Activated CD8-positive, alpha-beta T cell treated with anti-CD3 and anti-CD28 coated beads, Interleukin-2, amount 10 ng/mL, durations not matched to agents 7 days and 5 days (primary cell): ENCODE data around the gene TRAF2. TPM values are rescaled to one million over a fixed set of nuclear protein-coding genes. Genes with fewer than 3 reads are reported as not detected.

Source experiments
- ATAC-seq: fragments of 150-1000 bp; cut with Tn5 transposase; one replicate; pipeline ENCODE4 v1.10.0; 2021; ENCODE audit warnings: moderate library complexity
- CTCF ChIA-PET: fragments of 350-600 bp; sonication (Branson Sonifier 250); formaldehyde crosslinking; loops from one replicate; lab custom pipeline; 2021; ENCODE audit warnings: antibody characterized with exemption; lab: Charles Lee
- POLR2A ChIA-PET: fragments of 350-600 bp; sonication (Branson Sonifier 250); formaldehyde crosslinking; loops from one replicate; lab custom pipeline; 2021; ENCODE audit warnings: antibody characterized with exemption; lab: Charles Lee
- DNase-seq: peaks from one replicate; pipeline ENCODE4 v3.0.0-alpha.2; 2020
- H3K27ac Mint-ChIP-seq: one replicate; pipeline ENCODE4 v1.8.0; 2021; ENCODE audit warnings: mild to moderate bottlenecking, mixed read lengths
- H3K27me3 Mint-ChIP-seq: one replicate; pipeline ENCODE4 v1.8.0; 2021; ENCODE audit warnings: low read depth, mixed read lengths
- H3K36me3 Mint-ChIP-seq: one replicate; pipeline ENCODE4 v1.8.0; 2021; ENCODE audit warnings: low read depth, mixed read lengths
- H3K4me1 Mint-ChIP-seq: one replicate; pipeline ENCODE4 v1.8.0; 2021; ENCODE audit warnings: low read depth, mixed read lengths
- H3K4me3 Mint-ChIP-seq: one replicate; pipeline ENCODE4 v1.8.0; 2021; ENCODE audit warnings: mild to moderate bottlenecking, mixed read lengths
- H3K9me3 Mint-ChIP-seq: one replicate; pipeline ENCODE4 v1.8.0; 2022; ENCODE audit warnings: mixed read lengths; ENCODE audit not compliant: insufficient read depth
- total RNA-seq, 2 experiments: library from RNA; stranded (reverse); gene quantifications; one replicate each; pipeline ENCODE4 v1.2.3, GENCODE V29; 2021

TRAF2 gene
- total RNA-seq, 2 experiments from 2014 or later: 48.5 to 57.2 TPM

DNA sequence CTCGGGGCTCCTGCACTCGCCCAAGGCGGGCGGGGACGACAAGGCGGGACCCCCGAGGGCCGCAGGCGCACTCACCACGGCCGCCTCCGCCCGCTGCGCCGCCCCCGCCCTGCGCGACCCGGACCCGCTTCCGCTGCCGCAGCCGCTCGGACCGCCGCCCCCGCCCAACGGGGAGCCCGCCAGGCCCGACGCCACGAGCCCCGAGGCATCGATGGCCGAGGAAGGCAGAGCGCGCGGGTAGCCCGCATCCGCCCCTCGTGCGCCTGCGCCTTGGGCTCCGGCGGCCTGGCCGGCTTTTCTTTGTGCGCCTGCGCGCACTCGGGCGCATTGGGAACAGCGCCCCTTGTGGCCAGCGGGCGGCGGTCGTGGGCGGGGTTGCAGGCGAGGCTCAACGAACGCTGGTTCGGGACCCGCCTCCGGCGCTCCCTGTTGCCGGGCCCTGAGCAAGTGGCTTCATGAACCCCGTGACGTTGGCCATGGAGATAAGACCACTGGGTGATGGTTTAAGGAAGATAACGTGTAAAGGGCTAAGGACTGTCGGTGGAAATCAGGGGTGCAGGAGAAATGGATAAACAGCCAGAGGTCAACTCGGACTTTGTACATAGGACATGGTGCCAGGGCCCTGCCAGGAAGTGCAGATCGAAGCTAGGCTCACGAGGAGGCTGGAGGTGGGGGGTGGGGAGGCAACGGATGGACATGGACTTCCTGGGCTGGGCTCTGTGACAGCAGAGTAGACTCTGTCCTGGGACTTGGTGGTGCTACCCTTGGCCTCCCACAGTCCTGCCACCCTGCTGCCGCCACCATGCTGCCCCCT lies 58.4 kb downstream of the TRAF2 start, which contains the start of the genes C8G and FBXW5:
Gene C8G (plus strand): TSS at position 725 of the 814 bp plus-strand sequence. CDS start 78 bp downstream, at position 803.
Gene FBXW5 (minus strand): TSS at position 220 of the 814 bp plus-strand sequence. CDS start 655 bp downstream, outside the sequence.
- H3K36me3 Mint-ChIP-seq: peaks cover 21% of the 10 kb centered on the region
- no peaks in the 10 kb centered on the region for H3K9me3 Mint-ChIP-seq
- ChIA-PET CTCF (interaction anchor here (0.8 to 5.5 kb wide), 7 partner anchors 56 to 156 kb away, joined by 3 to 146 read pairs (median 4); partner anchors contain the start of genes AJM1 and NPDC1), POLR2A (interaction anchor here (0.6 to 1.0 kb wide), 3 partner anchors 25 to 243 kb away, joined by 3 read pairs; partner anchors contain the start of gene ABCA2)
- peak; percentile 95 for DNase-seq
- H3K27ac Mint-ChIP-seq: peak within 1 kb of the TSS; percentile 91
- peaks cover 21% of the 10 kb centered on the region for H3K4me1 Mint-ChIP-seq
- peak; percentile 77 for ATAC-seq
- no peaks in the 10 kb centered on the region for H3K27me3 Mint-ChIP-seq
- peak within 1 kb of the TSS; percentile 79 for H3K4me3 Mint-ChIP-seq

DNA sequence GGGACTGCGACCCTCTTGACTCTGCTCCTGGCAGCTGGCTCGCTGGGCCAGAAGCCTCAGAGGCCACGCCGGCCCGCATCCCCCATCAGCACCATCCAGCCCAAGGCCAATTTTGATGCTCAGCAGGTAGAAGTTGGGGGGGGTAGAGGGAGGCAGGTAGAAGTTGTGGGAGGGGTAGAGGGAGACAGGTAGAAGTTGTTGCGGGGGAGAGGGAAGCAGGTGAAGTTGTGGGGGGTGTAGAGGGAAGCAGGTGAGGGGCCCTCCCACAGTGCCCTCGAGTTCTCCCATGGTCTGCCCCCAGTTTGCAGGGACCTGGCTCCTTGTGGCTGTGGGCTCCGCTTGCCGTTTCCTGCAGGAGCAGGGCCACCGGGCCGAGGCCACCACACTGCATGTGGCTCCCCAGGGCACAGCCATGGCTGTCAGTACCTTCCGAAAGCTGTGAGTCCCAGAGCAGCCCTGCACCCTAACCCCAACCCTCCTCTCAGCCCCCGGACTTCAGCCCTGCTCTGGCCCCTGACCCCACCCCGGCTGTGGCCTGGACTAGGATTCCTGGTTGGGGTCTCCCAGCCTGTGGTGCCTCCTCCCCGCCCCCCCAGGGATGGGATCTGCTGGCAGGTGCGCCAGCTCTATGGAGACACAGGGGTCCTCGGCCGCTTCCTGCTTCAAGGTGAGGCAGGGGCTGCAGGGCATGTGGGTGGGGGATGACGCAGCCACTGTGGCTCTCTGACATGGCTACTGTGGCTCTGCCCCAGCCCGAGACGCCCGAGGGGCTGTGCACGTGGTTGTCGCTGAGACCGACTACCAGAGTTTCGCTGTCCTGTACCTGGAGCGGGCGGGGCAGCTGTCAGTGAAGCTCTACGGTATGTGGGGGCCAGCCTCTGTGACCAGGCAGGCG lies 59.3 kb downstream of the TRAF2 start:
- H3K27ac Mint-ChIP-seq: peak overlapping the region; percentile 91
- H3K4me3 Mint-ChIP-seq: peak overlapping the region; percentile 65
- no peaks in the 10 kb centered on the region for H3K27me3 Mint-ChIP-seq
- ChIA-PET POLR2A (no interaction called here), CTCF (interaction anchor here (1.5 to 5.5 kb wide), 2 partner anchors 90 to 103 kb away, joined by 5 to 146 read pairs; partner anchors contain the start of gene AJM1)
- DNase-seq (no peak), ATAC-seq (no peak)
- H3K4me1 Mint-ChIP-seq: peaks cover 21% of the 10 kb centered on the region
- no peaks in the 10 kb centered on the region for H3K9me3 Mint-ChIP-seq
- H3K36me3 Mint-ChIP-seq: peaks cover 18% of the 10 kb centered on the region

DNA sequence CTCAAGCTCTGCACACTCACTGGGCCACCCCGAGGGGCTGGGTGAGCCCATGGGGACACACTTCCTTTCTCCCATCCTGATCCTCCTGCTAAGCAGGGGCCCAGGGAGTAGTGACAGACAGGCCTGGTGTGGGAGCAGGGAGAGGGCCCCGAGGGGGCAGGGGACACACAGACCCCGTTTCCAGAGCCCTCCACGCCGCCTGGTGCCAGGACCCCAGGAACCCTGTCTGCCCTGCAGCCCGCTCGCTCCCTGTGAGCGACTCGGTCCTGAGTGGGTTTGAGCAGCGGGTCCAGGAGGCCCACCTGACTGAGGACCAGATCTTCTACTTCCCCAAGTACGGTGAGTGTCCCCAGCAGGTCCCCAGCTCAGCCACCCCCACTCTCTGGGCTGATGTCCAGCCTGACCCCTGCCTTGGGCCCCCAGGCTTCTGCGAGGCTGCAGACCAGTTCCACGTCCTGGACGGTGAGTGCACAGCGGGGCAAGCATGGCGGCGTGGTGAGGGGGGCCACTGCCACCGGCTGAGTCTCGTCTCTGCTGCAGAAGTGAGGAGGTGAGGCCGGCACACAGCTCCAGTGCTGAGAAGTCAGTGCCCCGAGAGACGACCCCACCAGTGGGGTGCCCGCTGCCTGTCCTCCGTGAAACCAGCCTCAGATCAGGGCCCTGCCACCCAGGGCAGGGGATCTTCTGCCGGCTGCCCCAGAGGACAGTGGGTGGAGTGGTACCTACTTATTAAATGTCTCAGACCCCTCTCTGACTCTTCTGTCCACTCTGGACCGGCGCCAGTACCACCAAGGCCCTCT lies 60.1 kb downstream of the TRAF2 start:
- ChIA-PET CTCF (interaction anchor here (2.6 to 5.5 kb wide), 2 partner anchors 89 to 139 kb away, joined by 9 to 146 read pairs; partner anchors contain the start of gene RABL6), POLR2A (no interaction called here)
- Mint-ChIP-seq H3K36me3 (peaks cover 10% of the 10 kb centered on the region), H3K4me1 (peaks cover 23% of the 10 kb centered on the region), H3K4me3 (no peak overlapping the region), H3K27ac (no peak overlapping the region), H3K27me3 (no peaks in the 10 kb centered on the region), H3K9me3 (no peaks in the 10 kb centered on the region)
- DNase-seq: no peak
- ATAC-seq: no peak

DNA sequence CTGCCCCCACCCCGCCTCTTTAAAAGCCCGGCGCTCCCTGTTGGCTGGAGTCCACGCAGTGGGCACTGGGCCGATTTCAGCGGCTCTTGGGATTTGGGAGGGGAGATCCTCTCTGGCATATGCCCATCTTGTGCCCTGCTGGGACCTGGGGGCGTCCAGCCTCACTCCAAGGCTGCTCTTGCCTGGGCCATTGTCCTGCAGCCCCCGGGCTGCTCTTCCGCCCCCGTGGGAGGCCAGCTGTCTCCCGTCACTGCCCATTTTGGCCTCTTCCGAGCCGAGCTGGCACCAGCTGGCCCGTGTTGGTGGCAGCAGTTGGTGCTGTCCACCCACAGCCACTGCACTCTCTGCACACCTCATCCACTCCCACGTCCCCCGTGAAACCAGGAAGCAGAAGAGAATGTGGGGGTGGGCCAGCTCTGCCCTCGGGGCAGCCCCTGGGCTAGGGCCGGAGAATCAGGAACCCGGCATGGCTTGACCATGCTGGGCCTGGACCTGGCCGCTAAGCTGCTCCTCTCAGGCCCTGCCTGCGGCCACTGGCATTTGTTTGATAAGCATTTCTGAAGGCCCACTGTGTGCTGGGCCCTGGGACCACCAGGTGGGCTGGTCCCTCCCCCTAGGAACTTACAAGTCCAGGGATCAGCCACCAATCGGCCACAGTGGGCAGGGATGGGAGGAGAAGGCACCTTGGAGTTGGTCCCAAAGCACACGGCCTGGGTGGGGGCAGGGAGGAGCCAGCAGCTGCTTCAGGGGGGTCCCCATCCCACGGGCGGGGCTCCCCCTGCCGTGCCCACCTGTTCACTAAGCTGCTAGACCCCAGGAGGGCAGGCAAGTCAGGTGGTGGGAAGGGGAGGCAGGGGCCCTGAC lies 60.9 kb downstream of the TRAF2 start:
- CTCF ChIA-PET: interaction anchor here (0.8 to 5.5 kb wide), 18 partner anchors 18 to 209 kb away, joined by 3 to 146 read pairs (median 6); partner anchors contain the start of genes ABCA2, AJM1, CLIC3 and FUT7
- Mint-ChIP-seq H3K4me1 (peaks cover 21% of the 10 kb centered on the region), H3K9me3 (no peaks in the 10 kb centered on the region), H3K27ac (peak overlapping the region; percentile 34), H3K36me3 (peaks cover 5% of the 10 kb centered on the region), H3K4me3 (no peak overlapping the region), H3K27me3 (no peaks in the 10 kb centered on the region)
- DNase-seq (no peak), ATAC-seq (no peak)
- POLR2A ChIA-PET: interaction anchor here (2.6 kb wide), 1 partner anchor 88 kb away, joined by 11 read pairs; no protein-coding TSS in a partner anchor

DNA sequence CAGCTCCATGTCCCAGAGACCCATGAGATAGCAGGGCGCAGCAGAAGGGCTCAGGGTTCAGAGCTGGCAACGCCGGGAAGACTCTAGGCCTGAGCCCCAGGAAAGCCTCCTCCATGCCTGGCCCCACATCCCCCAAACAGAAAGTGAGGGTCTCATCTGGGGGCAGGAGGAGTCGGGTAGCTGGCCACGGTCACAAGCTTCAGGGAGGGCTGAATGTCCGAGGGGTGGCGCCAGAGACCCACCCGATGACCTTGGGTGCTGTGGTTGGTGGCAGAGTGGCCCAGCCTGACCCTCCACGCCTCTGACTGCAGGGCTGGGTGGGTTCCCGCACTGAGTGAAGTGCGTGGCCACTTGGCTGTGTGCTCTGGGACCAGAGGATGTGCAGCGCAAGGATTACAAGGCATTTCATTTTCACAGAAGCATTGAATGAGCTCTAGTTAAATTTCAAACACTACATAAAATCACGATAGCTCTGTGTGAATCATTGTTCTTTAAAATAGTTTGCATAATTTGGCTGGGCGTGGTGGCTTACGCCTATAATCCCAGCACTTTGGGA lies 61.7 kb downstream of the TRAF2 start:
- peaks cover 21% of the 10 kb centered on the region for H3K4me1 Mint-ChIP-seq
- no peaks in the 10 kb centered on the region for H3K9me3 Mint-ChIP-seq
- peak; percentile 41 for DNase-seq
- ChIA-PET CTCF (interaction anchor here (0.8 to 5.5 kb wide), 23 partner anchors 12 to 209 kb away, joined by 3 to 146 read pairs (median 5); partner anchors contain the start of genes ABCA2, AJM1, CLIC3 and FUT7), POLR2A (interaction anchor here (0.6 to 2.6 kb wide), 2 partner anchors 87 to 317 kb away, joined by 3 to 11 read pairs; no protein-coding TSS in a partner anchor)
- no peaks in the 10 kb centered on the region for H3K27me3 Mint-ChIP-seq
- H3K27ac Mint-ChIP-seq: peak overlapping the region; percentile 43
- ATAC-seq: no peak
- H3K4me3 Mint-ChIP-seq: peak overlapping the region; percentile 84
- no peaks in the 10 kb centered on the region for H3K36me3 Mint-ChIP-seq

DNA sequence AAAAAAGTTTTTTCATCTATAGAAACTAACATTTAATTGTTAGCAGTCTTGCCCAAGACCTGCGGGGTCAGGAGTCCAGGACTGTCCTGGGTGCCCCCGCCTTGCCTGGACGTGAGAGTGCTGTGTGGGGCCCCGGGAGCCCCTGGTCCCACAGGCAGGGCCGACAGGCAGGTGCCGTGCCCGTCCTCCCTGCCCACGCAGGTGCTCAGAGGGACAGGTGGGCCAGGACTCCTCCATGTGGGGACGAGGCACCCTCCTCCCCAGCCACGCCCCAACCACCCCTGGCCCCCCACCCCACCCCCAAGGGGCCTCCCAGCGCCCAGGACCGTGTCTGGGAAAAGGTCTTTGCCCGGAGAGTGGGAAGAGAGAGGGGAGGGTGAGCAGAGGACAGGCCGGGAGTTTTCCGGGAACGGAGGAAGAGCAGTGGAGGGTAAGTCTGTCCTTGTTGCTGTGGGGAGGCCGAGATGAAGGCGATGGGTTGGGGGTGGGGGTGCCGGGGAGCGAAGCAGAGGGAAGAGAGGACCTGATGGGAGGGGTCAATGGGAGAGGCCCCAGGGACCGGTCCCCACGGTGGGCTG lies 63.0 kb downstream of the TRAF2 start:
- H3K36me3 Mint-ChIP-seq: no peaks in the 10 kb centered on the region
- peak overlapping the region; percentile 88 for H3K27ac Mint-ChIP-seq
- ChIA-PET POLR2A (interaction anchor here (1.0 to 2.6 kb wide), 2 partner anchors 77 to 85 kb away, joined by 4 to 11 read pairs; no protein-coding TSS in a partner anchor), CTCF (interaction anchor here (1.1 to 5.5 kb wide), 4 partner anchors 79 to 161 kb away, joined by 3 to 146 read pairs (median 22); partner anchors contain the start of gene ABCA2)
- H3K4me3 Mint-ChIP-seq: peak overlapping the region; percentile 84
- no peaks in the 10 kb centered on the region for H3K27me3 Mint-ChIP-seq
- no peak for ATAC-seq
- H3K4me1 Mint-ChIP-seq: peaks cover 21% of the 10 kb centered on the region
- no peak for DNase-seq
- no peaks in the 10 kb centered on the region for H3K9me3 Mint-ChIP-seq

DNA sequence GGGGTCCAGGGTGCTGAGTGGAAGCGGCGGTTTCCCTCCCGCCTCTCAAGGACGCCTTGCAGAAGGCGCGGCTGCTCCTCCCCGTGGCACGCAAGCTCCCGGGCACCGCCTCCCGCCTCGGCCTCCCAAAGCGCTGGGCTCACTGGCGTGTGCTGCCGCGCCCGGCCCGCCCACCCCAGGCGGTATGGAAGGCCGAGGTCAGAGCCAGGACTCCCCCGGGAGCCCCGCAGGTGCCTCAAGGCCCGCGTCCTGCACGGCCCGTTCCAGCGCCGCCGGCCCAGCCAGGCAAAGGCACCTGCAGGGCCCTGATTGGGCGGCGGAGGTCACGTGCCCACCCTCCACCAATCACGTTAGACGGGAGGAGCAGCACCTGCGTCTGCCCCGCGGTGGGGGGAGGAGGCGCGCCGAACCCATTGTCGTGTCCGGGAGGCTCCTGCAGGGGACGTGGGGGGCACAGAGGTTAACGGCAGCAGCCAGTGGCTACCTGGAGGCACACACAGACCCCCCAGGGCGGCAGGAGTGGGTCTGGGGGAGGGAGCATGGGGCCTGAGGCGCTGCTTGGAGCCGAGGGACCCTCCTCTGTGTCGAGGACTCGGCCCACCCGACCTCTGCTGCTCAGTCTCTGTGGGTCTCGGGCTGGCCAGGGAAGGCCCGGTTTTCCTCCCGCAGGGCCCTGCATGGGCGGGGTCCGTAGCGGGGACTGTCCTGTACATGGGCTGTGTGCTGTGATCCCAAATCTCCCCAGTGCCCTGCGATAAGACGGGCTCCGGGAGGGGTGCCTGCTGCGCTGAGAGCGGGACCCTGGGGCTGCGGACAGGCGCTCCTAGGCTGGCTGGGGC lies 63.7 kb downstream of the TRAF2 start:
- H3K4me1 Mint-ChIP-seq: peaks cover 17% of the 10 kb centered on the region
- CTCF ChIA-PET: interaction anchor here (1.1 to 5.5 kb wide), 6 partner anchors 79 to 162 kb away, joined by 3 to 146 read pairs (median 4); partner anchors contain the start of genes ABCA2 and AJM1
- ATAC-seq (peak; percentile 97), DNase-seq (peak; percentile 98)
- POLR2A ChIA-PET: interaction anchor here (1.0 to 2.6 kb wide), 2 partner anchors 76 to 85 kb away, joined by 4 to 11 read pairs; no protein-coding TSS in a partner anchor
- no peaks in the 10 kb centered on the region for H3K27me3 Mint-ChIP-seq
- H3K4me3 Mint-ChIP-seq: peak overlapping the region; percentile 84
- H3K9me3 Mint-ChIP-seq: no peaks in the 10 kb centered on the region
- no peaks in the 10 kb centered on the region for H3K36me3 Mint-ChIP-seq
- H3K27ac Mint-ChIP-seq: peak overlapping the region; percentile 90

DNA sequence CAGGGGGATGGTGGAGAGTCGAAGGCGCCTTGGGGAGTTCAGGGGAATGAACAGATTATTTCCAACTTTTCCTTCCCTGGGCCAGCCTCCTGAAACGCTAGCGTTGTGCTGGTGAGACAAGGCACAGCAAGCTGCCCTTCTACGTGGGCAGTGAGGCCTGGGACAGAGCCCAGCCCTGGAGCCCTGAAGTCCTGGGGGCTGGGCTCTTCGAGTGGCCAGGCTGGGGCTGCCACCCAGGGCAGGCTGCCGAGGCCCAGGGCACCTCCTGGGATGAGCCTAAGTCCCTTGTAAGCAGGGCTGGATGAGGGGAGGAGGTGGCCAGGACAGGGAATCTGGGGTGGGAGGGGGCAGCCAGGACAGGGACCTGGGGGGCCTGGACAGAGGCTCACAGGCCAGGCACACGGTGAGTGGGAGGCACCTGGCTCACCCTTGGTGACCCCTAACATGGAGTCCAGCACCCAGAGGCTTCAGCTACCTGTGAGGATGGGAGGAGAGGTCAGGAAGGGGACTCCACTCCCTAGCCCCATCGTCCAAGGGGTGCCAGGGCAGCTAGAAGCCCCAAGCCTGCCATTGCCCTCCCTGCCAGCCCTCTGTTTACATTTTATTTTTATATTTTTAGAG lies 64.5 kb downstream of the TRAF2 start:
- POLR2A ChIA-PET: interaction anchor here (1.0 kb wide), 1 partner anchor 69 kb away, joined by 3 read pairs; no protein-coding TSS in a partner anchor

More for the DNA sequence above, 64.5 kb downstream of the TRAF2 start:
- Mint-ChIP-seq H3K9me3 (no peaks in the 10 kb centered on the region), H3K27ac (peak overlapping the region; percentile 90), H3K4me1 (peaks cover 12% of the 10 kb centered on the region), H3K4me3 (peak overlapping the region; percentile 75), H3K27me3 (no peaks in the 10 kb centered on the region), H3K36me3 (no peaks in the 10 kb centered on the region)
- ATAC-seq: no peak
- DNase-seq: no peak
- CTCF ChIA-PET: interaction anchor here (0.7 to 4.9 kb wide), 7 partner anchors 78 to 163 kb away, joined by 3 to 41 read pairs (median 3); partner anchors contain the start of genes ABCA2, AJM1 and NPDC1
